Nephron progenitor cell (in vitro differentiated cells): ENCODE results near the gene NKX6-2.

ENCODE experiments used
- DNase-seq: peaks from one replicate; pipeline ENCODE4 v3.0.0; 2021
- H3K27ac Mint-ChIP-seq: 2 replicates; pipeline ENCODE4 v1.8.0; 2021; ENCODE audit warnings: mild to moderate bottlenecking, moderate library complexity, mixed read lengths
- H3K27me3 Mint-ChIP-seq: 2 replicates; pipeline ENCODE4 v1.8.0; 2021; ENCODE audit warnings: mild to moderate bottlenecking, low read depth, mixed read lengths; ENCODE audit not compliant: poor library complexity
- H3K36me3 Mint-ChIP-seq: 2 replicates; pipeline ENCODE4 v1.8.0; 2021; ENCODE audit warnings: low read depth, mixed read lengths
- H3K4me1 Mint-ChIP-seq: 2 replicates; pipeline ENCODE4 v1.8.0; 2021; ENCODE audit warnings: mixed read lengths
- H3K4me3 Mint-ChIP-seq: 2 replicates; pipeline ENCODE4 v1.8.0; 2021; ENCODE audit warnings: mild to moderate bottlenecking, moderate library complexity, mixed read lengths
- H3K9me3 Mint-ChIP-seq: 2 replicates; pipeline ENCODE4 v1.8.0; 2021; ENCODE audit warnings: mild to moderate bottlenecking, moderate library complexity, mixed read lengths
- CTCF ChIP-seq: fragments of 200-600 bp; sonication (generic); IDR thresholded peaks from 2 replicates; pipeline ENCODE4 v1.5.0; 2021; ENCODE audit warnings: antibody characterized with exemption

The NKX6-2 gene

DNA sequence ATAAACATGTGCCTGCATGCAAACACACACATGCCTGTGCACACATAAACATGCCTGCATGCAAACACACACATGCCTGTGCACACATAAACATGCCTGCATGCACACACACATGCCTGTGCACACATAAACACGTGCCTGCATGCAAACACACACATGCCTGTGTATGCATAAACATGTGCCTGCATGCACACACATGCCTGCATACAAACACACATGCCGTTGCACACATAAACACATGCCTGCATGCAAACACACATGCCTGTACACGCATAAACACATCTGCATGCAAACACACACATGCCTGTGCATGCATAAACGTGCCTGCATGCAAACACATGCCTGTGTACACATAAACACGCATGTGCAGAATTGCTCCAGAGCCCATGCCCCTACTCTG, 22.4 kb downstream of the NKX6-2 start:
- Mint-ChIP-seq H3K27me3 (peaks cover 2% of the 10 kb centered on the region), H3K36me3 (peaks cover 44% of the 10 kb centered on the region), H3K27ac (no peak overlapping the region), H3K9me3 (peaks cover 22% of the 10 kb centered on the region), H3K4me3 (no peak overlapping the region), H3K4me1 (peaks cover 17% of the 10 kb centered on the region)
- TF ChIP-seq CTCF: no peak
- no peak for DNase-seq

GRCh38 chr10:132762267-132762666, 23.7 kb downstream of the NKX6-2 start:
- Mint-ChIP-seq H3K9me3 (peaks cover 20% of the 10 kb centered on the region), H3K27me3 (peaks cover 2% of the 10 kb centered on the region), H3K4me1 (peaks cover 17% of the 10 kb centered on the region), H3K4me3 (no peak overlapping the region), H3K36me3 (peaks cover 36% of the 10 kb centered on the region), H3K27ac (no peak overlapping the region)
- no peak for TF ChIP-seq CTCF
- DNase-seq: no peak

GRCh38 chr10:132761395-132762060, 24.4 kb downstream of the NKX6-2 start:
- Mint-ChIP-seq H3K36me3 (peaks cover 40% of the 10 kb centered on the region), H3K4me1 (peaks cover 17% of the 10 kb centered on the region), H3K27ac (no peak overlapping the region), H3K4me3 (no peak overlapping the region), H3K27me3 (peaks cover 2% of the 10 kb centered on the region), H3K9me3 (peaks cover 24% of the 10 kb centered on the region)
- no peak for TF ChIP-seq CTCF
- no peak for DNase-seq

DNA sequence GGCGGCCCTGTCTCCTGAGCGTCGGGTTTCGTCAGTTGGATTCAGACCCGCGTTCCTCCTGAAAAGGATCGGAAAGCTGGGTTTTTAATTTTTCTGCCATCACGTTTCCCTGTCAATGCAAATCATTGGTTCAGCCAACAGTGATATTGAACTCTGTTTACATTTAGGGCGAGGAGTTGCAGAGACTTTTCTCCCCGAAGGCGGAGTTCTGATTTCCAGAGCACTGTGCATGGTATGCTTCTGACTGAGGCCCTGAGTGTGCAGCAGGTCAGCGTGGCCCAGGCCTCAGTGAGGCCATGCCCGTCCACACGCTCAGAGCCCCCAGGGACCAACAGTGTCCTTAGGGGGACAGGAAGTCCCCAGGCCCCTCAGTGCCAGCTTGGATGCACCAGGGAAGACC, 27.1 kb downstream of the NKX6-2 start:
- H3K36me3 Mint-ChIP-seq: peaks cover 60% of the 10 kb centered on the region
- no peak overlapping the region for H3K4me3 Mint-ChIP-seq
- no peak for DNase-seq
- H3K27me3 Mint-ChIP-seq: peaks cover 2% of the 10 kb centered on the region
- H3K27ac Mint-ChIP-seq: no peak overlapping the region
- H3K9me3 Mint-ChIP-seq: peaks cover 40% of the 10 kb centered on the region
- no peaks in the 10 kb centered on the region for H3K4me1 Mint-ChIP-seq
- no peak for TF ChIP-seq CTCF

- H3K36me3 Mint-ChIP-seq: peaks cover 60% of the 10 kb centered on the region
- no peak overlapping the region for H3K27ac Mint-ChIP-seq
- H3K4me1 Mint-ChIP-seq: no peaks in the 10 kb centered on the region
- no peaks in the 10 kb centered on the region for H3K27me3 Mint-ChIP-seq
- peaks cover 34% of the 10 kb centered on the region for H3K9me3 Mint-ChIP-seq
- no peak overlapping the region for H3K4me3 Mint-ChIP-seq
- no peak for TF ChIP-seq CTCF
- no peak for DNase-seq
These were observed 28.8 kb downstream of the NKX6-2 start for GRCh38 chr10:132757171-132757570.

GRCh38 chr10:132756591-132756990, 29.4 kb downstream of the NKX6-2 start:
- H3K36me3 Mint-ChIP-seq: peaks cover 54% of the 10 kb centered on the region
- no peak for DNase-seq
- H3K4me1 Mint-ChIP-seq: no peaks in the 10 kb centered on the region
- no peak for TF ChIP-seq CTCF
- H3K9me3 Mint-ChIP-seq: peaks cover 29% of the 10 kb centered on the region
- no peak overlapping the region for H3K4me3 Mint-ChIP-seq
- H3K27me3 Mint-ChIP-seq: no peaks in the 10 kb centered on the region
- H3K27ac Mint-ChIP-seq: no peak overlapping the region
